NCI-H2029 treated with DMSO at 0.1 percent for 48 hours (cell line): ENCODE data around the gene ASIC4.

Experiments
- DNase-seq: peaks from one replicate; lab custom pipeline; 2025; lab: John Stamatoyannopoulos, UW

Gene ASIC4

DNA sequence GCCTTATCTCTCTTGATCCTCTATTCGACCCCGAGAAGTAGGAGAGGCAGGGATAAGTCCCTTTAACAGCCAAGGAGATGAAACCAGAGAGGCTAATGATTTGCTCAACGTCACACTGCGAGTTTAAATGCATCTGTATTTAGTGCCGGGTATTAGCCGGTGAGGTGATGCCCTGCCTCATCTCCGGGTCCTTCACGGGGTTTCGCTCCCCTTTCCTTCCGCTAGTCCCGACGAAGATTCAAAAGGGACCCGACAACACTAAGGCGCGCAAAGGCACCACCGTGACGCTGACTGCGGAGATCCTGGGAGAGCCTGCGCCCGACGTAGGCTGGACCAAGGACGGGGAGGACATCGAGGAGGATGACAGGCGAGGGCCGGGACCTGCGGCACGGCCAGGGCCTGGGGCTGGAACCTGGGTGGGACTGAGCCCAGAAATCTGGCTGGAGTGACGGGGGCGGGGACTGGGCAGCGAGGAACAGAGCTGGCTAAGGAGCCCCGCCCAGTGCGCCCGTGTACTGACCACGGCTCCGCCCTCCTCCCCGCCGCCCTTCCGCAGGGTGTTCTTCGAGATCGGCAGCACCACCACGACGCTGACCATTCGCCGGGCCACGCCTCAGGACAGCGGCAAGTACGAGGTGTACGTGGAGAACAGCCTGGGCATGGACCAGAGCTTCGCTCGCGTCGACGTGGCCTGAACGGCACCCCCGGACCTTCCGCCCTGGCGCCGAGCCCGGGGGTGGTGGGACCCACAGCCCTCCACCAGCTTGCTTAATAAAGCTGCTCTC lies 16.6 kb upstream of the ASIC4 start:
- DNase-seq, result no peak

DNA sequence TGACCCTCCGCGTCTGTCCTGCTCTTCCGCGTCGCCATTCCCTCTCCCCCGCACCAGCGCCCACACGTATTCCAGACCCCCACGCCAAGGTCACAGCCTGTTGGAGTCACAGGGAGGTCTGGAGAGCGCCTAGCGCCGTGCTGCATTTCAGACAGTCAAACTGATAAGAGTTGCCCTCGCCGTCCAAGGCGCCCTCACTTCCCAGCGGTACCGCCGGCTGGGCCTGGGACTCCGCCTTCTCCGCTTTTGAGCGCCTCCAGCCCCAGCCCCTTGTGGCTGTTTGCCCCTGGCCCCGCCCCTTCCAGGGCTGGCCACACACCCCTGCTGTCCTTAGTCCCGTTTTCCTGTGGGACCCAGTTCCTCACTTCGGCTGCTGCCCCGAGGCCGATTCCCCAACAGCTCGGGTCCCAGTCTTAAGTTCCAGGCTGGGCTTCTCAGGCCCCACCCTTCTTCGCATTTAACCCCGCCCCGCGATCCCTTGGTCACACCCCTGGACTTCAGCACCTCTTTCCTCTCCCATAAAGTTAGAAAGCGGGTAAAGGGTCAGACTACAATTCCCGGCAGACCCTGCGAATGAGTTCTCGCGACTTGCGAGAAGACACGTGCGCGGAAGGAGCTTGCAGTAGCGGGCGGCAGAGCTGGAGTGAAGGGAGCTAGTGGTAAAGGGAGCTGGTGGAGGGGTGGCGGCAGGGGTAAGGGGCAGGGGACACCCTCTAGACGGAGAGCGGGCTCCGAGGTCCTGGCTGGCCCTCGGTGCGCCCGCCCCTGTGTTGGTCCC lies 15.8 kb upstream of the ASIC4 start, which contains the start of gene GMPPA:
Gene GMPPA, plus strand, starts transcription at position 612 of the 778 bp plus-strand sequence. CDS start 1,085 bp downstream, outside the sequence.
- DNase-seq, result peak; percentile 79

DNA sequence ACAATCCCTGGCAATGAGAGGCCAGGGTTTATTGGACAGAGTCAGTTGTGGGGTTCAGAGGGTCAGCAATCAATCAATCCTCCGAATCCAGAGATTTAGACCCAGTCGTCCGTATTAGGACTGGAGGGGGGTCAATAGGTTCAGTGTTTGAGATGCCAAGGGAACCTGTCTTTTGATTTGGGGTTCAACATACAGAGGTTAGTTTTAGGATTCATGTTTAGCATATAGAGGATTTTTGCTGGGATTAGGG lies 15.3 kb upstream of the ASIC4 start:
- DNase-seq, result no peak

DNA sequence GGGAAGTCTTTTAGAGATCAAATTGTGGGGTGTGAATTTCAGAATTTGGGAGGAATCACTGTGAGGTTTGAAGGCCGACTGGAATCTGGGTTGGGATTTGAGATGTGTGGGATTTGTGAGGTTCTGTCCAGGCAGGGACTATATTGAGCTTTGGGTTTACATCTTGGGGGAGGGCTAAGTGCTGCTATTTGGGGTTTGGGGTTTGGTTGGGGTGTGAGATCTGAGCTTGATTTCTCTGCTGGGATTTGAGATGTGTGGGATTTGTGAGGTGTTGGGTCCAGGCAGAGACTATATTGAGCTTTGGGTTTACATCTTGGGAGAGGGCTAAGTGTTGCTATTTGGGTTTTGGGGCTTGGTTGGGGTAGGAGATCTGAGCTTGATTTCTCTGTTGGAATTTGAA lies 14.7 kb upstream of the ASIC4 start:
- DNase-seq, result no peak

DNA sequence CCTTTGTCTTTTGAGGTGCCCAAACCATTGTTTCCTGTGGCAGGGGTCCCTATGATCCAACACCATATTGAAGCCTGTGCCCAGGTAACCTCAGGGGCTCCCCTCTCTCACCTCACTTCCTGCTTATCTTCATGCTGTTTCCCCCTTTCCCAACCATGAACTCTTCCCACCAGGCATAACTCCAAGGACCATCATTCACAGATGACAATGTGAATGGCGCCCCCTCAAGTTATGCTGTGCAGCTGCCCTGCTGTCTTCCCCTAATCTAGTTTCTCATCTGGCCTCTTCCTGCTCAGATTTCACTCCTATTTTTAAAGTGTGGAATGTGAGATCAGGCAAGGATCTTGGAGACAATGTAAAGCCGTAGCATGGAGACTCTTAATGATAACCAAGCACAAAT lies 14.1 kb upstream of the ASIC4 start:
- DNase-seq, result no peak

DNA sequence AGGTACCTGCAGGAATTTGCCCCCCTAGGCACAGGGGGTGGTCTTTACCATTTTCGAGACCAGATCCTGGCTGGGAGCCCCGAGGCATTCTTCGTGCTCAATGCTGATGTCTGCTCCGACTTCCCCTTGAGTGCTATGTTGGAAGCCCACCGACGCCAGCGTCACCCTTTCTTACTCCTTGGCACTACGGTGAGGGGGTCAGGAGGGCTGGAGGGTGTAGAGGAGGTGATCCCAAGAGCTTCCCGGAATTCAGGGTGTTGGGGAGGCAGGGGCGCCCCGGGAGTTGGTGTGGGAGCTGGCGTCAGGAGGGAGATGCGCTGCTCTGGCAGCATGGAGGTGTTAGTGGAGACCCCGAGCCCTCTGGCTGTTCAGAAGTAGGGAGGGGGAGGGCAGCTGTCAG lies 12.4 kb upstream of the ASIC4 start:
- DNase-seq, result no peak

DNA sequence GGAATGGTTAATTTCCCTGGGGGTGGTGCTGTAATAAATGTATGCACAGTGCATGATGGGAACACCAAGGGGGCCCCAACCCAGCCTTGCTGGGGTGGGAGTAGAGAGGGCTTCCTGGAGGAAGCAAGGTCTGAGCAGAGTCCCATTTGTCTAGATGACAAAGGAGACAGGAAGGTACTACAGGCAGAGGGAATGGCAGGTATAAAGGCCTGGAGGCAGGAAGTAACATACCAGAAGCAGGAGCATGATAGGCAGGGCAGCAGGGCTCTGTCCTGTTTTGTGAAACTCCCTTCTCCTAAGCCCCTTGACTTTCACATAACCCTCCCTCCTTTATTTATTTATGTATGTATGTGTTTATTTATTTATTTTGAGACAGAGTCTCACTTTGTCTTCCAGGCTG lies 11.7 kb upstream of the ASIC4 start:
- no peak for DNase-seq

DNA sequence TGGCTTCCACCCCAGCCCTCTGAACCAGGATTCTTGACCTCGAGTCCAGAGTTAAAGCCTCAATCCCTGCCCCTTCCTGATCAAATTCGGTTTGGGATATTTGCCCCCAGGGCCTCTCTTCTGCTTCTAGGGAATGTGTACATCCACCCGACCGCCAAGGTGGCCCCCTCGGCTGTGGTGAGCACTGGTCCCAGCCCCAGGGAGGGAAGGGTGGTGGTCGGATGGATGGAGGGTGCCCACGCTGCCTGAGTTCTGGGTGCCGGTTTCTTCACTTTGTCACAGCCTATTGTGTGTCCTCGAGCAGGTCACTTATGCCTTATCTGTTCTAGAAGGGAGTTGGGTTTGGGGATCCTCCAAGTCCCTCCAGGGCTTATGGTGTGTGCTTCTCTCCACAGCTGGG lies 8.7 kb upstream of the ASIC4 start:
- no peak for DNase-seq

DNA sequence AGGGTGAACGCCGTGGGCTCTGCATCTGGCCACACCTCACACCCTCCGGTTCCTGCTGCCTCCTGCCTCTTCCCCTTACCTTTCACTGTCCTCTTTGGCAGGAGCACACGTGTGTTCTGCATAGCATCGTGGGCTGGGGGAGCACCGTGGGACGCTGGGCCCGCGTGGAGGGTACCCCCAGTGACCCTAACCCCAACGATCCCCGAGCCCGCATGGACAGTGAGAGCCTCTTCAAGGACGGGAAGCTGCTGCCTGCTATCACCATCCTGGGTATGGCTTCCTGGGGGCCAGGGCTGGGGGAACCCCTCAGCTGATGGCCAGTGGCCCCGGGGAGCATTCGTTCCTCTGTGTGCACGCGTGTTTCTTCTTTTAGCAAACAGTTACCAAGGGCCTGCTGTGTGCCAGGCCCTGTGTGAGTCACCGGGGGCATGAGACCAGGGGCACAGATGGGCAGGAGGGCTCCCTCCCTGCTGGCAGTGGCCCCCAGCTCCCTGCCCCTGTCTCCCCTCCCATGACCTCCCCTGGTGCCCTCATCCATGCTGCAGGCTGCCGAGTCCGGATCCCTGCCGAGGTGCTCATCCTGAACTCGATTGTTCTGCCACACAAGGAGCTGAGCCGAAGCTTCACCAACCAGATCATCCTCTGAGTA lies 8.0 kb upstream of the ASIC4 start:
- DNase-seq, result no peak

DNA sequence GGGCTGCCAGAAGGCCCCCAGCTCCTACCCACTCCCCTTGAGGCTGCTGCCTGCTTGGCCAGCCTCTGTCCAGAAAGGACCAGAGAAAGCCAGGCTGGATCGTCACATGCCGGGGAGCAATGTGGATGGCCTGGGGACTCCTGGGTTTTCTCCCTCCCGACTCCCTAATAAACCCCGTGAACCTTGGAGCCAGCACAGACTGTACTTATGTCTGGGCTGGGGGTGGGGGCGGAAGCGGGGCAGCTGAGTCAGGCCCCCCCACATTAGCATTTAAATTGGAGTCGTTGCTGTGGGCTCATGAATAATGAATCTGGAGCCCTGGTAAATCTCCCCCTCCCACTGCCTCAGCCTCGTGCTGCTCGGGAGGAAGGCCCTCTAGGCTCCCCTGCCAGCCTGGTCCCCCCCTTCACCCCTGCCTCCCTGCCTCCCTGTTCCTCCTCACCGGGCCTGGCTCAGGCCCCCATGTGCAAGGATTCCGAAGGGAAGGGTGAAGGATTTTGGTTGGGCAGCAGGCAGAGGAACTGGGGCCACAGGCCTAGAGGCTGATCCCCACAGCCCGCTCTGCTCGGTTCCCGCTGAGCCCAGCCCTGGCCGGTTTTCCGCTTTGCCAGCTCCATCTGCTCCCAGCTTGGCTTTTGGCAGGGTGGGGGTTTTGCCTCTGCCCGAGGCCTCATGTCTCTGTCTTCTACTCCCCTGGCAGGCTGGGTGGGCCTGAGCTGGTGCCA lies 7.3 kb upstream of the ASIC4 start:
- no peak for DNase-seq

DNA sequence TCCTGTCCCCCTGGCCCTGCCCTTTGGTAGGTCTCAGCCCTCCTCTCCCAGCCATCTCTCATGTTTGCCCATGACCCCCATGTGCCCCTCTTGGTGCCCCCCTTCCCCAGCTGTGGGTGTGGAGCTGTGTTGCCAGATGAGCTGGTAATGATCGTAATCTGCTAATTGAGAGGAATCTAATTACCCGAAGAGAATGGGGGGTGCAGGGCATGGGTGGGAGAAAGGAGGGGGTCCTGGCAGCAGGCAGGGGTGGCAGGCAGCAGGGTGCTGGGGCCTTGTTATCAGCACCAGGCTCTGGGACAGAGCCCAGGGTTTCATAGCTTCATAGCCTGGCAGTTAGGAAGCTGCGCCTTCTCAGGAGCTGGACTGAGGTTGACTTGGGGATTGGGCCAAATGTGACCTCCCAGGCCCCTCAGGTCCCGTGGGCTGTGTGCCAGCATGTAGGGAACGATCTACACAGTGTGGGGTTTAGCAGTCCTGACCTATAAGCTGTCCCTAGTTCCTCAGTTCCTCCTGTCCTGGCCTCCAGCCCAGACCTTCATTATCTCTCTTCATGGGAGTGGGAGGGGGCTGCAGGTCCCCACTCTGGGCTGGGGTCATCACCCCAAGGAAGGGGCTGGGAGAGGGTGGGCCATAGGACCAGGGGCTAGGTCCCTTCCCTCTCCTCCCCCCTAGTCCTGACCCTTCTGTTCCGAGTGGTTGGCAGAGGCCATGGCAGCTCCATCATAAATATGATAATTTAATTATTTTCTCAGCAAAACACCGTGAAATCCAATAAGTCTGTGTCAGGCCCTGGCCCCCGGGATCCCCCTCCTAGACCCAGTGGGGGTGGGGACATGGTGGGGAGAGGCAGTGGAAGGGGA lies 6.5 kb upstream of the ASIC4 start:
- no peak for DNase-seq

DNA sequence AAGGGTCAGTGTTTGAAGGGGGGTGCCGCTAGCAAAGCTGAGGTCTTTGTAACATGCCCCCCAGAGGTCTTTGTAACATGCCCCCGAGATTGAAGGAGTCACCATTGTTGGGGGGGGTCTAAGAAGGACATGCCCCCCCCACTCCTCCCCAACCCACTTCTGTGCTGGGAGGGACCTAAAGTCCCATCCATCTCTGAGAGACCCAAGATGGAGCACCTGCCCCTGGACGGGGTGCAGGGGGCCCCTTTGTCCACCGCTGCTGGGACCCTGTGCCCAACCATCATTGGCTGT lies 5.9 kb upstream of the ASIC4 start:
- no peak for DNase-seq

DNA sequence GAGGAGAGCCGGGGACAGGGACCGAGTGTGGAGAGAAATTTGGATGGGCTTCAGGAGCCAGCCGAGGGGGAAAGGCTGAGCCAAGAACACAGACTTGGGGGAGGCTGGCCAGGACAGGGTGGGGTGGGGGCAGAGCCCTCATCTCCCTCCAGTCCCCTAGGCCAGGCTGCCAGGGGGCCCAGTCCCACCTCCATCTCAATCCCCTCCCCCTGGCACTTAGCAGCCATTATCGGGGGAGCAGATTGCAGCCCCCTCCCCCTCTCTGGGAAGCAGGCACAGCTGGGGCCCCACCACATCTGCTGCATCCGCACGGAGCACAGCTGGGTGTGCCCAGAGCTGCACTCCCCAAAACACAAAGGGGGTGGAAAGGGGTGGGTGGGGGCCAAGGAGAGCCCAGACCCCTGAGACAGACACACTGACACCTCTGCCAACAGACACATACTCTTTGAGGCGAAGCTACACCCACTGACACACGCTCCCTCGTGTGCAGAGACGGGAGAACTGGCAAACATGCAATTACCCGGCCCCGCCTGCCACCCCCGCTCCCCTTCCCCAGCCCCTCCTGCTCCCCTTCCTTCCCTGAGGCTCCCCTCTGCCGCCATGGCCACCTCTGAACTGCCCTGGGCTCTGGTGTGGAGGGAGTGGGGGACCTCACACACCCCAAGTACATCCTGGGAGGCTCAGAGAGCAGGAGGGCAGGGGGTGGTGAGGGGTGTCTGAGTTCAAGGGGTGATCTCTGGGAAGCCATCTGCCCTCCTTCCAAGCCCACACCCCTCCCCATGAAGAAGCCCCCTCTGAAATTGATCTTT lies 5.1 kb upstream of the ASIC4 start:
- DNase-seq, result no peak

DNA sequence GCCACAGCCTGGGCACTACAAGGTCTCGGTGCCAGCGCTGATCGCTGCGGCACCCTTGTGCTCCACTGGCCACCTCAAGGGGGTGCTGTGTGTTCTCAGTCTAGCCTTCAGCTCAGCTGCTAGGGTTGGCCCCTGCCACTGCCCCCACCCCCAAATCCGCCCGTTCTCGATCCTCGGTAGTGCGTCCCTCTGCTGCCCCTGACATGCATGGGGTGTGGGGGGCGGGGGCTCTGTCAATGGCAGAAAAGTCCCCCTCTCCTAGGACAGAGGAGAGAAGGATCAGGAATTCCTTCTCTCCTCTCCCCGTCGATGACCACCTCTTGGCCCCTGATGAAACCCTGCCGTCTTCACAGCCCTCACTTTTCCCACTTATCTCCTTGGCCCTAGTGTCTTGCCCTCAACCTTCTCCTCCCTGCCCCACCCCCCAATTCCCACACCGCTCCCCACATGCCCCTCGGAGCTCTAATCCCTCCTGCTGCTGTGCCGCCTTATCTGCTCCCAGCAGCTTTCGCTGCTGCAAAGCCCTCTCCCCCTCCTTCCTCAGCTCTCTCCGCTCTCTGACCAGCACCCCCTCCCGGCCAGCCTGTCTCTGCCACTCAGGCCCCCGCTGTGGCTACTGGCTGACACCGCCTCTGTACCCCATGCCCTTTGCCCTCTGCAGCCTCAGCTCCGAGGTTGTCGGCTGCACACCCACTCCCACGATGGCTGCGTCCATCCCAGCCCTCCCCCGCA lies 4.3 kb upstream of the ASIC4 start:
- DNase-seq, result no peak

DNA sequence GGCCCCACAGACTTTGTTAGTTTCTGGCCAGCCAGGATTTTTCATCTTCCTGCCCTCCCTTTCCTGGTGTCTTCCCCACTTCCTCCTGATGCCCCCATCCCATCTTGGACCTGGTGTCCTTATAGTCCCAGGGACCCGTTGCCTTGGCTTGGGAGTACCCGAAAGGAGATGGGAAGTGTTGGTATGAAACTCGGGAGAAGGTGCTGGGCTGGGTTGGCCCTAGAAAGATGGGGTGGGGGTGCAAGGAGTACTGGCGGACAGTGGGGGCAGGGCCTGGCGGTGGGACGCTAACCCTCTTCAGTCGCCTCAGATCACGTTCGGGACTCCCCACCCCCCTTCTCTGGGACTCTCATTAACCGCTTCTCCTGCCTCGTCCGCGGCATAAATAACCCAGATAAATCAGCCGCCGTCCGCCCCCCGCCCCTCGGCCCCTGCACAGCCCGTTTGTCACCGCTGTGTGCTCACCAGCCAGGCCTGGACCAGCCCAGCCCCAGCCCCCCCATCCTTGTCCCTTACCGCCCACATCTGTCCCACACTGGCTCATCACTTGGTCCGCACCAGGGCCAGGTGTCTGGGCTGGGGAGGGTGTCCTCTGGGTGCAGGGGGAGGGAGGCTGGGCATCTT lies 3.7 kb upstream of the ASIC4 start:
- DNase-seq, result no peak

DNA sequence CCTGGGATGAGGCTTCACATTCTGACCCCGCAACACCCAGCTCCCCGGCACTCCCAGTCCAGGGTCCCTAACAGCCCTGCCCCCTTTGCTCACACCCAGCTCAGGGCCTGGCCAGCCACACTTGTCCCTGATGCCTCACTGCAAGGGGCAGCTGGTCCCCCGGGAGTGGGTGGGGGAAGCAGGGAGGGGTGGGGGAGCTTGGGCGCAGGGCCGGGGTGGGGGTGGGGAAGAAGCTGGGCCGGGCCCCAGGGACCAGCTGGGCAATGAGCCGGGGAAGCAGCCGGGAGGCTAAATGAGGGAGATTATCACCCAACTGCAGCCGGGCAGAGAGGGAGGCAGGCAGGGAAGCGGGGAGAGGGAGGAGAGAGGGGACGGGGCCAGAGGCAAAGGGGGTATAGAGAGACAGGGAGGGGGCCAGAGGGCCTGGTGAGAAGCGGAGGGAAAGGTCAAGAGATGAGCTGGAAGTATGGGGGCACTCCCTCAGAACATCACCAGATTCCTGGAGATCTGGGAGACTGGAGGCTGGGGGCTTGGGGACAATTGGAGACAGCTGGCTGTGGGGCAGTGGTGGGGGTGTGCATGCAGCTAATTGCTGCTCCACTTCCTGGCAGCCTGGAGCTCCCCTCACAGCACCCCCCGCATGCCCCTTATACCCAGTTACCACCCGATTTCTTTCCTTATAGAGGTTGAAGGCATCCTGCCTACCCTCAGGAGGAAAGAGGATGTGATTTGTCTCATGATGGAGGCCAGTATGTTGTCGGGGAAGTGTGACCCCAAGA lies 2.5 kb upstream of the ASIC4 start:
- DNase-seq, result no peak

DNA sequence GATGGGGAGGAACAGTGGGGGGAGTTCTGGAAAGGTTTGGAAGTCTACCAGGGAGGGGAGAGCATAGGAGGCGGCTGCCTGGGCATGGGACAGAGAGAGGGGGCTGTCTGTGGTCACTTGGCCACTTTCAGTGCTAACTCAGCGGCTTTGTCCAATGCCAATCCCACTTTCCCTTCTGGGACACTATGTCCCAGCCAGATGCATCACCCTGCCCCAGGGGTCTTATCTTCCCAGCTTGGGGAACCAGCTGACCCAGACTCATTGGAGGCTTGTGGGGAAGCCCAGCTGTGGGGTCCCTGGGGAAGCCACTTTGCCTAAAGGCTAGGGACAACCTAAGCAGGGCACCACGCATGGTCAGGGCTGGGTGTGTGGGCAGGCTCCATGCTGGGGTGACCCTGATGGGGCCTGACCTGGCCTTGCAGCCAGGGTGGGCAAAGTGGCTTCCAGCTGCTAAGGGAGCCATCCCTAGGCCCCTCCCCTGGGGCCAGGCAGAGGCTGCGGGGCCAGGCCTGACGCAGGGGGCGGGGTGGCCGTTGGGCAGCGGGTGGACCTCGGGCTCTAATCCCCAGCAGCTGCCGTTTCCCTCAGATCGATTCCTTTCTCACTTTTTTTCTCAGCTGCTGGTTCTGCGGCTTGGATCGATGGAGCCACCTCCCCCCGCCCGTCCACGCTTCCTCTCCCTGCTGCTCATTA lies 1.6 kb upstream of the ASIC4 start:
- no peak for DNase-seq

DNA sequence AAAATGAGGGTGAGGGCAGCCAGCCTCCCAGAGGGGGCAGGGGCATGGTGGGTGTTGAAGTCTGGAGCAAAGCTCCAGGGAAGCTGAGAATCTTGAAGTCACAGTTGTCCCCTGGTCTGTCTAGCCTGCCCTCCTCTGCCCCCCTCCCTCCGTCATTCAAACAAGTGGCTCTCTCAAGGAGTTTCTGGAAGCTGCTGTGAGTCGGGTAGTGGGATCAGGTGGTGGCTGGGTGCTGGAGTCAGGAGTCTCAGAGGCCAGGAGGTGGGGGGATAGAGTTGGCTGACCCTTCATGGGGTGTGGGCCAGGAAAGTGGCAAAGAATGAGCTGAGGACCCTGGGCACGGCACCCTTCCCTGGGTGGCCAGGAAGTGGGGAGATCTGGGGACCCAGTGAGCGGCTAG lies 495 bp upstream of the ASIC4 start:
- no peak for DNase-seq
